CD4-positive, alpha-beta T cell treated with Interleukin-15 for 1 hour (primary cell): ENCODE data around the gene RPS24.
"Not testable (repeated sequence)": the region's sequence is repeated elsewhere in the genome, so short reads cannot be mapped to it uniquely, and the experiment has no call there.

ENCODE experiments used
- DNase-seq: peaks from one replicate; pipeline ENCODE4 v3.0.0-alpha.2; 2020

The RPS24 gene

DNA sequence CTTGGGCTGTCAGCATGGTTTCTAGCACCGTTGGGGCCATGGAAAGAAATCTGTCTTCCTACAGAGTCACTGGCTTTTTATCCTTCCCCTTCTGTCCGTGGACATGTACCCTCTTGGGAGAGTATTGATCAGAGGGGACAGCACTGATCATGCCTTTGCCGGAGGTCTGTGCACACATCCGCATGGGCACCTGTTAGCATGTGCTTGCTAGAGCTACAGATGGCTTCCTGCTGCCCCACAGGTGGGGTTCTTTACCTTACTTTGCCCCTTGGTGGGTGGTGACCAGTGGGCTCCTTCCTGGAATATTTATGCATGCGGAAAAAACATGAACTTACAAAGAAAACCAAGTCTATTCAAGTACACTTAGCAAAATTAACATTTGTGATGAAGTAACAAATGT lies 24.9 kb downstream of the RPS24 start:
- no peak for DNase-seq

- no peak for DNase-seq
These were observed 26.4 kb downstream of the RPS24 start for GRCh38 chr10:78059906-78060702.

DNA sequence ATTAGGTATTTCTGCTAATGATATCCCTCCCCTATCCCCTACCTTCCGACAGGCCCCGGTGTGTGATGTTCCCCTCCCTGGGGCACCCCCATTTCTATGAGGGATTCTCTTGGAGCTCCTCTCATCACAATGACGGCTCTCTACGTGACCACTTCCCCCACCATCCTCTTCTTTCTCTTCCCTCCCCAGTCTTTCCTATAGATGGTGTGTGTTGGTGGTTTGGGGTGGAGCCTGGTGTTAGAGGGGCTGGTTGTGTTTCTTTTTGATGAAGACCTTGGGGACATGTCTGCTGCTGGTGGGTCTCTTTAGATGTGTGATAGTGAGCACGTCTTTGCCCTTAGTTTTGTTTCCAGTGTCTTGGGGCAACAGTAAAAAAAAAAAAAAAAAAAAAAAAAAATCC lies 28.6 kb downstream of the RPS24 start:
- no peak for DNase-seq

- DNase-seq = no peak
These were observed 29.6 kb downstream of the RPS24 start for GRCh38 chr10:78063236-78063635.

DNA sequence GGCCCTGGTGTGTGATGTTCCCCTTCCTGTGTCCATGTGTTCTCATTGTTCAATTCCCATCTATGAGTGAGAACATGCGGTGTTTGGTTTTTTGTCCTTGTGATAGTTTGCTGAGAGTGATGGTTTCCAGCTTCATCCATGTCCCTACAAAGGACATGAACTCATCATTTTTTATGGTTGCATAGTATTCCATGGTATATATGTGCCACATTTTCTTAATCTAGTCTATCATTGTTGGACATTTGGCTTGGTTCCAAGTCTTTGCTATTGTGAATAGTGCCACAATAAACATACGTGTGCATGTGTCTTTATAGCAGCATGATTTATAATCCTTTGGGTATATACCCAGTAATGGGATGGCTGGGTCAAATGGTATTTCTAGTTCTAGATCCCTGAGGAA lies 31.3 kb downstream of the RPS24 start:
- DNase-seq = not testable (repeated sequence)

GRCh38 chr10:78065611-78066010 lies 31.9 kb downstream of the RPS24 start:
- no peak for DNase-seq

GRCh38 chr10:78066012-78066411 lies 32.3 kb downstream of the RPS24 start:
- no peak for DNase-seq

DNA sequence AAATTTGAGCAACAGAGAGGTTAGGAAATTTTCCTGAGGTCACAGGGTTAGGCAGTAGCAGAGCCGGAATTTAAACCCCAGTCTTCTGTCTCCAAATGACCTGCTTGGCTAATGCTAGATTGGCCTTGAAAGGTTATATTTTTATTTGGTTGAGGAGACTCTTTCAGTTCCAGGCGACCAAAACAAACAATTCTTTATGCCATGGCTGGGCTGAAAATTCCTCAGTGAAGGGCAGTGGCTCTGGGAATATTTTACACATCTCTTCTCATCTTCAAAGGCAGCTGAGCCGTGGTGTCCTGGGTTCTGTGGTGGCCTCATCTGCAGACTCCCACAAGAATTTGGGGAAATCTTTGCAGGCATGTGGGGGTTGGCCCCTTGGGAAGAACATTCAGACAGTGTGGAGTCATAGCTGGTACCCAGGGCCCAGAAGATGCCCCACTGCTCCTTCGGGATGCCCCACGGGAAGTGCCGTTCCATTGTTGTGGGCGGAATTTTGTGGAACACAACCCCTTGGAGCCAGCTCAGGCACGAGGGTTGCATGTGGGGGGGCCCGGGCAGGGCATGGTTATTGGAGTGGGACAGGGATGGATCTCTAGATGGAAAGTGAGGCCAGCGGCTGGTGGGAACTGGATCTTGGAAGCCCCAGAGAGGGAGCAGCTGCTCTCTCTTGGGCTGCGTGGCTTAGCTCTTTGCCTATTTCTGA lies 33.2 kb downstream of the RPS24 start:
- DNase-seq = no peak

DNA sequence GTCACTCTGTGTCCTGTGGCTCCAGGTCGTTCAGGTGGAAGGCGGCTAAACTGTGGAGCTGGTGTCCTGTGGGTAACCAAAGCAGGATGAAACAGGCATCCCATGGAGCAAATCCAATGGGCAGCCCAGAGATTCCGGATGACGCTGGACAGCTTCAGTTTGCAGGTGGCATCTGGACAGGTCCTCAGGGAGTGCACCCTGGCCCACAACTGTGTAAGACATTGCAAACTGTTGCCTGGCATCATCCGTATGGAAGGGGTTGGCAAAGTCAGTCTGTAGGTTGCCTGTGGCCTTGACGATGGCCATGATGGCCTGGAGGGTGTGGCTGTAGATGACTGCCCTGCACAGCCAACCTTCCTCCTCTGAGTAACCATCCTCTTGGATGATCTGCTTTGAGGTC lies 35.5 kb downstream of the RPS24 start:
- no peak for DNase-seq

DNA sequence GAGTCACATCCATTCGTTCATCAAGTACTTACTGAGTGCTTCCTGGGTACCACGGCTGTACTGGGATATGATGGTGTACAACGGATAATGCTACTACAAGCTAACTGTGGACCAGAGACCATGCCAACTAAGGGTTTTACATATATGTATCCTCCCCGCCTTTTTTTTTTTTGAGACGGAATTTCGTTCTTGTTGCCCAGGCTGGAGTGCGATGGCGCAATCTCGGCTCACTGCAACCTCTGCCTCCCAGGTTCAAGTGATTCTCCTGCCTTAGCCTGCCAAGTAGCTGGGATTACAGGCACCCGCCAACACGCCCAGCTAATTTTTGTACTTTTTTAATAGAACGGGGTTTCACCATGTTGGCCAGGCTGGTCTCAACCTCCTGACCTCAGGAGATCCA lies 36.4 kb downstream of the RPS24 start:
- DNase-seq = not testable (repeated sequence)

DNA sequence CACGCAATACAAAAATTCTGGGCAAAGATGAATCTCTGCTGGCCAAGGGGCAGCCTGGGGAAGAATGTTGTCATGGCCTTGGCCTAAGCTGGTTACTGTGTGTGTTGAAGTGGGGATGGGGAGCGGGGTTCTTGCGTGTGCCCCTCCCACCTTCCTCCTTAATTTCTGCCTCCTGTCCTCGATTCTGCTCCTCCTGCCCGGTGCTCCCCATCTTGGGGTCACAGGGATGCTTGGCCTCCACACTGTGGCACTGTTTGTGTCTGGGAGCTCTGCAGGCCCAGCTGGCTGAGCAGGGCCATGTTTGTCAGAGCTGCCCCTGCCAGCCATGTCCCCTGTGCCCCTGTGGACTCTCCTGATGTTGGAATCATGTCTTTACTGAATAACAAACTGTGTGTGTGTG lies 37.1 kb downstream of the RPS24 start:
- DNase-seq = no peak

DNA sequence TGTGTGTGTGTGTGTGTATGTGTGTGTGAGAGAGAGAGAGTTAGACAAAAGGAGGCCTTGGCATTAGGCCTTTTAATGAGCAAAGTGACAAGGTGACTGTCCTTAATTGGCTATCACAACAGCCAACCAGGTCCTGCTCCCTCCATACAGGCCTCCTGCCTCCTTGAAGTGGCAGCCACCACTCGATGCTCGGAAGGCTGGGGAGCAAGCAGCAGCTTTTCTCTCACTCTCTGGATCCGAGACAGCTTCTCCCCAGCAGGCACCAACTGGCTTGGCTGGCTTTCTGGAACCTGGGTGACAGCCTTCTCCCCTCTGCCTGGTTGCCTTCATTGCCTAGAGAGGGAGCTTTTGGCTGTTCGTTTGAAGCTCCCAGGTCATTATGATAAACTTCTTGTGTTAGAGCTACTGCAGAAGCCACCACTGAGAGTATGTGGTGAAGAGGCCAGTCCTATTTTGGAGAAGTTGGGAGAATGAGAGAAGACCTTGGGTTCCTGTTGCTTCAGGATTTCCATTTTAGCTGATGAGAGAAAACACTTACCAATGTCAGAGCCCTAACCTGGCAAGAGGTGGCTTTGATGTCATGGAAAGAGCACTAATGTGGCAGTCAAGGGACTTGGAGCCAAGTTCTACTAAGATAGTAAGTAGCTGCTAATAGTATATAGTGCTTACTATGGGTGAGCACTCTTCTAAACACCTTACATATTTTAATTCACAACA lies 37.6 kb downstream of the RPS24 start:
- no peak for DNase-seq

DNA sequence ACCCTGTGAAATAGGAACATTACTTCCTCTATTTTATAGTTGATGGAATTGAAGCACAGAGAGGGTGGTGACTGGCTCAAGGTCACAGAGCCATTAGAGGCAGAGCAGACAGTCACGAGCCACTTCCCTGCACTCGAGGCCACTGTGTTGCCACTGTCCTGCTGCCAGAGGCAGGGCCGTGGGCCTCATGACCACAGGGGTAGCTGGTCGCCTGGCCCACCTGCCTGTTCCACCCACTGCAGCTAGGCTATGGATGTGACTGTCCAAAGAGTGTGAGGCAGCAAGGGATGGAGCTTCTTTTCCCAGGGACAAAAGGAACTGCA lies 38.2 kb downstream of the RPS24 start:
- DNase-seq = no peak

DNA sequence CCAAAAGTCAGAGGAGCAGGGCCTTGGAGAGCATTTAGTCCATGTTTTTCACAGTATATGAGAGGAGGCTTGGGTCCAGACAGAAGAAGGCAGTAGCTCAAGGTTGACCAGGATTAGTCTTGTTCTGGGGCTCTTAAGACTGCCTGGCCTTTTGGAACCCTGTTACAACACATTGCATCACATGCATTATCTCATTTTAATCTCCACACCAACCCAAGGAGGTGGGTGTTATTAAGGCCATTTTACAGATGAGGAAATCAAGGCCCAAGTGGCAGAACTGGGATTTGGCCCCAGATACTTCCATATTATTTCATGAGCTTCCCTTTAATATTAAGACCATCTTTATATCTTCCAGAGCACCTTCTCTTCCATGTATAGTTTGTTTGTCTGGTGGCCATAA lies 38.8 kb downstream of the RPS24 start:
- no peak for DNase-seq

- not testable (repeated sequence) for DNase-seq
These were observed 42.1 kb downstream of the RPS24 start for GRCh38 chr10:78075806-78076205.

GRCh38 chr10:78078539-78079330 lies 45.1 kb downstream of the RPS24 start:
- DNase-seq = no peak

- no peak for DNase-seq
These were observed 45.7 kb downstream of the RPS24 start for GRCh38 chr10:78079411-78079810.

DNA sequence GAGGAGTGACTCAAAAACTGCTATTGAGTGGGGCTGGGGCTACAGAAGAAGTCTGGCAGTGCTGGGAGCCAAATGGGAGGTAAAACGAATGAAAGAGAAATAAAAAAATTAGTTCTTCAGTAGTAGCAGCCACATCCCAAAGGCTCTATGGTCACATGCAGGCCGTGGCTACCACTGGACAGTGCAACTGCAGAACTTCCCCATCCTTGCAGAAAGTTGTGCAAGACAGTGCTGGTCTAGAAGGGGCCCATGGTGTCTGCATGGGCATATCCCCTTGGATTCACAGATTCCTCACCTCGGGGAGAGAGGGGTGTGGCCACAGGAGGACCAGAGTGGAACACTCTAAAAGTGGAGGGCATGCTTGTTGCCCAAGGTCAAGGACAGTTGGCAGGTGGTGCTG lies 47.6 kb downstream of the RPS24 start:
- DNase-seq = no peak

DNA sequence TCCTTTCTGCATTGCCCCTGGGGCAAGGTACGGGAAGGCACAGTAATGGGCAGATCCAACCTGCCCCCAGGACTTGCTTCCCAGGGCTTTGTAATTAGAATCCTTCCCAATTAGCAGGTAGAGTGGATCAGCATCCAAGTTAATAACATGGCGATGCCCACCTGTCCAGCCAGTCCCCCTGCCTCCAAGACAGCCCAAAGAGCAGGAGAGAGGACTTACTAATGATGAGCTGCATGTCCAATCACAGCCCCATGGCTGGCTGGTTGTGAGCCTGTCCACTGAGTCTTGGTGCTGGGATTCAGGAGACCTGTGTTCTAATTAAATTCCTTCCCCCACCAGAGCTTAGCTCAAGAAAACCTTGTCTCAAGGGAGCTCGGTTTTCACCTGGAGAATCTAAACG lies 49.0 kb downstream of the RPS24 start:
- DNase-seq = no peak
